NCI-H446 (cell line): ENCODE results near the gene FCN1.

Source experiments
- DNase-seq, 2 experiments: peaks; one replicate each; lab custom pipeline; 2025; lab: John Stamatoyannopoulos, UW

FCN1 gene

GRCh38 chr9:134937164-134937555 is 19.4 kb upstream of the FCN1 start:
- no peak for DNase-seq

DNA sequence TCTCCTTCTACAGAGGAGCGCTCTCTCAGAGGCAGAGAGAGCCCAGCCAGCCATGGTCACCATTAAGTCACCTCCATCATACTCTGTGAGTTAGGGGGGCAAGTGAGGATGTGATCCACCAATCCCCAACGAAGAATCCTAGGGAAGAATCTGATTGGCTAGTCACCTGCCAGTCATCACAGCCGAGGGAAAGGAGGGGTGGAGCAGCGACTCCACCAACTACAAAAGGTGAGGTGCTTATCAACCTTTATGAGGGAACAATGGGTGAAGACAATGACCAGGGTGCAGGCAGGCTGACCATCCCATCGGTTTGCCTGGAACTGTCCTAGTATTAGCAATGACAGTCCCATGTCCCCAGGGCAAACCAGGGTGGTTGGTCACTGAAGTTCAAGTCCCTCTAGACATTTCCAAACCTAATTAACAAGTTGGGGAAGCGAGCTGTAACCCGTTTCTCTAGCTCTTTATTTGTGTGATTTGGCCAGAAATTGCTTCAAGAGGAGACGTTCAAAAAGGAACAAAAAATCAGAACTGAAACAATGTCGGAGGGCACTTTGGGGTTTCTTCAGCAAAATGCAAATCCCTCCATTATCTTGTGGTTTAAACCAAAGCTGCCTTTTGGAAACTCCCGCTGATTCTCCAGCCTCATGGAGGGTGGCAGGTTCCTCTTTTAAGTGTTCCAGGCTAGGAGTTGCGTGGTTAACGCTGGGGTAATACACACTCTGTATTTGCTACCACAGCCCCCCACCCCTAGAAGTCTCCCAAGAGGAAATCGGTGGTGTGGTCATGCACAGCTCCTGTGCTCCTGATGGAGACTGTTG is 18.8 kb upstream of the FCN1 start:
- no peak for DNase-seq

GRCh38 chr9:134935701-134936345 is 18.1 kb upstream of the FCN1 start:
- no peak for DNase-seq

DNA sequence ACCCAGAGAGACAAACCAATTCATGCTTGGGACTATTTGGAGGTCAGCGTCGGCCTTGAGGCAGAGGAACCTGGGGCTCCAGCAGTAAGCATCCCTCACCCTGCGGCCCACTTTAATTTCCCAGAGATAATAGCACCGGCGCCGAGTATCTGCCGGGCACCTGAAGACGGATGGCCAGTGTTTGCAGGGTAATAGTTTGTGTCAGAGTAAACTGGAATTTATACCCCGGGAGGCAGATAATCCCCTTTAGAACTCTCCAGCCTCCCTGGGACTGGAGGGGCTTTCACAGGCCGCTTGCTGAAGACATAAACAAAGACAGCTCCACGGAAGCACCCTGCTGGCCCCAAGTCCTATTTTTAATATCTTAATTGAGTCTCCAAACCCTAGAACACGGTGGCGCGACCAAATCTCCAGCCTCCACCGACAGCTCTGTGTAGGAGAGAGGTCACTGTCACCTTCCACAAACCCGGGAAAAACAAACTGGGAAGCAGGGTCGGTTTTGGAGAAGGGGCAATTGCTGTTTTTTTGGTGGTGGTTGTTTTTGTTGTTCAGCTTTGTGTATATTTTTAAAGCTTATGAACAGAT is 17.4 kb upstream of the FCN1 start:
- DNase-seq: no peak

GRCh38 chr9:134933076-134933659 is 15.5 kb upstream of the FCN1 start:
- no peak for DNase-seq

- no peak for DNase-seq
Observed at GRCh38 chr9:134932606-134933005, 14.9 kb upstream of the FCN1 start.

GRCh38 chr9:134932171-134932570 is 14.5 kb upstream of the FCN1 start:
- no peak for DNase-seq

DNA sequence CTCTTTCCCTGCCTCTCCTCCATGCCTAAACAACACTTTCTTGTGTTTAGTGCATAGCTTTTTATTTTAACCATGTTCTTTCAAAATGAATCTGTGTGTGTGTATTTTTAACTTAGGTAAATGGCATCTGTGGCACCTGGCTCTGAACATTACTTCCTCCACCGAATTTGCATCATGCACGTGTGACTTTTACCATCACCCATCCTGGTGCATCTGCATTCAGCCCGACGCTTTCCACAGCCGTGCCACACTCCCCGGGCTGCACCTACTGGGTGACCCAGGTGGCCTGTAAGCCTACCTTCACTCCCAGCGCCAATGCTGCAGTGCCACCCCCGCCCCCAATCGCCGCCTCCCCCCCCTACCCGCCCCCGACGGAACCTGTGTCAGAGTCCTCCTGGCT is 12.7 kb upstream of the FCN1 start:
- no peak for DNase-seq

DNA sequence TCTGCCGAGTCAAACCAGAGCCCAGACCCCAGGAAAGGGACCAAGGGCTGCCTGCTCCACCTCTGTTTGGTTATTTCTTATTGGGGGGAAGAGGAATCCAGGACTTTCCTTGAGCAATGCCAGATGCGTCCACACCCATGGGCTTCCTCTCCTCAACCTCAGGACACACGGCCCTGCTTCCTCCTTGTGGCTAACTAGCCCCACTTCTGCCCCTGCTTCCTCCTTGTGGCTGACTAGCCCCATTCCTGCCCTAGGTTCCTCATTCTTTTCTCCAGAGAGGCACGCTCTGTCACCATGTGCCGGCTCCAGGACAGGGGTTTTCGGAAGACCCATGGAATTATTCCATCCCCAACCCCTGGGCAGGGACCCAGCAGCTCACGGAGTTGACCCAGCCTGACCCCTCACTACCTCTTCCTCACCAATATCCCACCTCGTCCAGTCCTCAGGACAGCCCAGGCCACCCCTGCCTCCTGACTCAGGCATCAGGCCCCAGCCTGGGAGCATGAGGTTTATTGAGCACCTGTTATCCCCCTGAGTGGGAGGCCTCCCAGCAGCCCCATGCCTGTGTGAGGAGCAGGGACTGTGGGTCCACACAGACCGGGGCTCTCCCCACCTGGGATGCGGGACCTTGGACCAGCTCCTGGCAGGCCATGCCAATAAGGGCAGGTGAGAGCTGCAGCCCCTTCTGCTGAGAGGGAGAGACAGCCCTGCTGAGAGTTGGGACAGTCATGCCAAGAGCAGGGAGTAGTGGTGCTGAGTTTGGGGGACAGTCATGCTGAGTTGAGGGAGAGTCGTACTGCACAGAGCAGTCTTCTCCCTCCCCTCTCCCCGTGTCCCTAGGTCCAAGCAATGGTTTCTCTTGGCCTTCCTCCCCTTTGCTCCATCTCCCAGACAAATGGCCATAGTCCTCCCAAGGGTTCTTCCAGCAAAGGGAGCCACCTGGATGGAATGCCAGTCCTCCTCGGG is 11.8 kb upstream of the FCN1 start:
- DNase-seq: no peak

DNA sequence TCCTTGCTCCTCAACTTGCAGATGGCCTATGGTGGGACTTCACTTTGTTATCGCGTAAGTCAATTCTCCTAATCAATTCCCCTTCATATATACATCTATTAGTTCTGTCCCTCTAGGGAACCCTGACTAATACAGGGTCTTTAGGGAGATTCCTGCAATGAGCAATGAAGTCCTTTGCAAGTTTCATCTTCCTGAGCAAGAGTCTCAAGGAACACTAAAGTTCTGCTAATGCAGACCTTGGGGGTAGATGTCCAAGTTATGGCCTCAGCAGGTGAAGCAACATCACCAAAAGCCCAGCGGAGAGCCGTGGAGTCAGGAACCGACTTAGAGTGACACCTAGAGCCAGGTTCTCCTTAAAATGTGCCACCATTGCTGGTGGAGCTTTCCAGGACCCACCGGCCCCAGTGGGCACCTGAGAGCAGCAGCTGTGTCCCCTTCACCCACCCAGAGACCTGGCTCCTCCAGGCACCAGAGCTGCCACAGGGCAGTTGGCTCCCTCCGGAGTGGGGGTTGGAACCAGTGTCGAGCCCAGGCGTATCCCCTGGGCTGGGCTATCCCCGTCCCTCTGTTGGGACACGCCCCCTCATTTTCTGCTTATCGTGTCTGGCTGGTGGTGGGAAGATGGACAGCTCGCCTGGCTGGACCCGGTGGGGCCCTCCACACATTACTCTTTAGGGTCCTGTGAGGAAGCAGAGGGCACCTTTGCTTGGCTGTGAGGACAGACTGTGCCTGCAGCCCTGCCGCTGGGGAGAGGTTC is 10.9 kb upstream of the FCN1 start:
- DNase-seq: no peak

DNA sequence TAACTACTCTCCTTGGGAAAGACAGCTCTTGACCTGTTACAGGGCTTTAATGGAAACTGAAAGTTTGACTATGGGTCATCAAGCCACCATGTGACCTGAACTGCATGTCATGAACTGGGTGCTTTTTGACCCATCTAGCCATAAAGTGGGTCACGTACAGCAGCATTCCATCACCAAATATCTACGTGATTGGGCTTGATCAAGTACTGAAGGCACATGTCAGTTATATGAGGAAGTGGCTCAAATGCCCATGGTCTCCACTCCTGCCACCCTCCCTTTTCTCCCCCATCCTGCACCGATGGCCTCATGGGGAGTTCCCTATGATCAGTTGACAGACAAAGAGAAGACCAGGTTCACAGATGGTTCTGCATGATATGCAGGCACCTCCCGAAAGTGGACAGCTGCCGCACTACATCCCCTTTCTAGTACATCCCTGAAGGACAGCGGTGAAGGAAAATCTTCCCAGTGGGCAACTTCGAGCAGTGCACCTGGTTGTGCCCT is 7.3 kb upstream of the FCN1 start:
- no peak for DNase-seq

DNA sequence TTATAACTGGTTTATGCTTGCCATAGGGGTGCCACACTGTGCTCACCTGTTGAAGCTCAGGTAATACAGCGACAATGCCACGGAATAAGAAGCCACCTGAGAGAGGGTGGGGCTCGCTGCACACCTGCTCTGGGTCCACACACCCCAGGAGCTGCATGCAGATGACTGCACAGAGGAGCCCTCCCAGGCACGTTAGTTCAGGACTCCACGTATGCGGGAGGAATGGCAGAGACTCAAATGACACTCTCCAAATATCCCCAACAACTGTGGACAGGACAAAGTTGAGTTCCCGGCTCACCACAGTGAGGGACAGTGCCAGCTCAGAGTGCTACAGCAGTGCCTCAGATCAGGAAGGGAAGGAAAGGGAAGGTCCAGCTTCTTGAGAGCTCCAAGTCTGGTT is 5.8 kb upstream of the FCN1 start:
- DNase-seq: no peak

- DNase-seq: no peak
Observed at GRCh38 chr9:134922932-134923240, 5.2 kb upstream of the FCN1 start.

DNA sequence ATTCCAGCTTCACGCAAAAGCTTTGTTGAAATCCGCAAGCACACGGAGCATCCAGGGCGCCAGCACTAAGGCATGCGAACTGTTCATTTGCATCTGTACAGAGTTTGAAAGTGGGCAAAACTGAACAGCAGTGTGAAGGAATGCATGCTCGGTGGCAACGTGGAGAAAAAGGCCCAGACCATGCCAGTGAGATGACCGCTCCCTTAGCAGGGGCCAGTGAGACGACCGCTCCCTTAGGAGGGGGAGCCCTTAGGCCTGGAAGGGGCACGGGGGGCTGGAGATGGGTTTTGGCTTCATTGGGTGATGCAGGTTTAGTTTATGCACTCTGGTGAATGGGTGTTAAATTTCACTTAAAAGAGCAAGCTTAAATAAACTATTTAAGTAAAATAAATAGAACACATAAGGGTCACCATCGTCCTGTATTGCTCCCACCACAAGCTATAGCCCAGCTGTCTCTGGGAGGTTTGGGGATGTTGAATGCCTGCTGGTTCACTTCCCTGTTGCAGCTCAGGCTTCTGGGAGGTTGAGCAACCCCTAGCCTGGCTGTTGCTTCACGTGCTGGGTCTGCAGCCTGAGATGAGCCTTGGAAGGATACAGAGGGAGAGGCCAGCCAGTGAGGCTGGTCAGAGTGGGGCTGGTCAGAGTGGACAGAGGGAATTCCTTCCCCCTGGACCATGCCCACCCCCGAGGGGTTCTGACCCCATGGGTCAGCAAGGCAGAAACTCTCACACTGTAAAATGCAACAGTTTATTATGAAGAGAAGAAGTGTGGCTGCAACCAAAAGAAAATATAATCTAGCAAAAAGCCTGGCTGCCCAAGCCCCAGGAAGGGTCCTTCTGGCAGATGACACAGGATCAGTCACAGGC is 4.6 kb upstream of the FCN1 start:
- DNase-seq: no peak

- DNase-seq: no peak
Observed at GRCh38 chr9:134919303-134919702, 1.6 kb upstream of the FCN1 start.

DNA sequence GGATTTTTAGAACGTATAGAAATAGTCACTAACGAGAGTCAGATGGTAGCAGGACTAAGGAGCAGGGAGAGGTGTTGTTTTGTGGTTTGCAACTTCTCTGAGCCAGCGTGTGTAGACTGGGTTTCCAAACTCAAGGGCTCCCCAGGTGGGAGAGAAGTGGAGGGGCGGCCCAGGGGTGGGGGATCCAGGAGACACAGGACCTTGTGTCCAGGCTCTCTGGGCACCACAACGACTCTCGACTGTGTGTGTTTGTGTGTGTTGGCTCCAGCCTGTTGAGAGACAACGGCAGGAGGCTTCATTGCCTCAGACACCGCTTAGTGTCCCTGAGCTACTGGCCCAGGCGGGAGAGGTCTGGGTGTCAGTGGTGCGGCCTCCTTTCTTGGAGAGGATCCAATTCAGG is 934 bp upstream of the FCN1 start:
- no peak for DNase-seq

DNA sequence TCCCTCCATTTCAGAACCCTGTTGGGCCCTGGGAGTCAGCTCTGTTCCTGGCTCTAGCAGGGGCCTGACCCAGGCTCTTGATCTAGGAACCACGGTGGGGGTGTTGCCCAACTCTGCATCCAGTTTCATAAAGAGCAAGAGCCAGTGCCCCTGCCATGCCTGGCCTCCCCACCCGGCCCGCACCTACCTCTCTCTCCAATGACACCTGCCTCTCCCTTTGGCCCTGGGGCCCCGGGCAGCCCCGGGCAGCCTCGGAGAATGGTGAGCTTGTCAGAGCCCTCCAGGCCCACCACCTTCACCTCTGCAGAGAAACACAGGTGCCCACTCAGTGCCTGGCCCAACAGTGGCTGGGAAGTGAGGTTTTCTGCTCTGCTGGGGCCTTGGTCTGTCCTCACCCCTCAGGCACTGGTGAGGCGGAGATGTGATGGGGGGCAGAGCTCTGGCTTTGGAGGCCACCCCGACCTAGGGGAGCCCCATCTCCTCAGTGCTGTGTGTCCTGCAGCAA is 1.5 kb downstream of the FCN1 start:
- DNase-seq: no peak

DNA sequence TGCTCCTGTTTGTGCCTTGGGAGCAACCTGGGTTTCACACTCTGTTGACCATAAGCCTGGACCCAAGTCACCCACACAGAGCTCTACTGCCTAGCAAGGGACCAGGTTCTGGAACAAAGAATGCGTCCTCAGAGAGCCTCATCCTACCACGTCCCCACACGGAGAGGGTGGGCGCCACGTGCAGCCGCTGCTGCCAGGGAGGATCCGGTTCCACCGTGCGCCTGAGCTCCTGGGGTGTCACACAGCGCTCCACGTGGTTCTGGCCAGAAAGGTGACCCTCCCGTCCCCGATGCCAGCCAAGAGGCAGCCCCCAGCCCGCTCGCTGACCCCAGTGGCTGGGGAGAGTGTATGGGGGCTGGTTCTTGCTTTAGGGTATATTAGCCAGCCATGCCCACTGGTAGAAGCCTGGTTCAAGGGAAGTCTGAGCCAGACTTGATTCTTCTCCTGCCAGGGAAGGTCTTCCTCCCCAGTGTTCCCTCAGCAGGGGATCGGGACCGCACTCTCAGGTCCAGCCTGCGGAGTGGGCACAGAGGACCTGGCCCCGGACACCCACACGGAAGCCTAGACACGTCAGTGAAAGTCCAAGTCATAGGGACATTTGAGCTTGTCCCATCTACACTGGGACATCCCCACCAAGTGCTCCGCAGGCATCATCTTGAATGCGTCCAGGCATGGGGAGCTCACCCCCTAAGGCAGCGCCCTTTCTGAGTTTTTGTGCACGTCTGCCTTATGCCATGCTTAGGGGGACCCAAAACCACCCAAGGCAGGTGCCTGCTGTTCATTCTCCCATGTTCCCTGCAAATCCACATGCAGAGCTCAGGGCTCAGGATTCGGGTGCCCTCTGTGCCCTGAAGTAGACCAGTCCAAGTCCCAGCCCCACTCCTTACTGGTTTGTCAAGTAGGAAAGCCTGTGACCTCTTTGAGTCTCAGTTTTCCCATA is 2.4 kb downstream of the FCN1 start:
- no peak for DNase-seq

DNA sequence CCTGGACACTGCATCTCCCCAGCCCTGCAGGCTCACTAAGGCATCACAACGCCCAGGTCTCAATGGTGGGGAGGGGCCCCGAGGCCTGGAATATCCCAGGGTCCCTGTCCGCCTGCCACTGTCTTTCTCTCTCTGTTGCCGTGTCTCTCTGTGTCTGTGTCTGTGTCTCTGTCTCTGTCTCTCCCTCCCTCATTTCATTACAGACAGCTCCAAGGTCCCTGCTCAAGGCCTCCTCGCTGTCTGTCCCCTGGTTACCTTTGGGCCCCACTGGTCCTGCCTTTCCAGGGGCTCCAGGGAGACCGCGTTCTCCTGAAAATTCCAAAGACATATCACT is 3.2 kb downstream of the FCN1 start:
- DNase-seq: no peak
